GM19324 (cell line): Measurements from ENCODE around the gene HECTD4.
"Not testable (repeated sequence)": the region's sequence is repeated elsewhere in the genome, so short reads cannot be mapped to it uniquely, and the experiment has no call there.

Experiments
- ATAC-seq: cut with Tn5 transposase; IDR thresholded peaks from one replicate; pipeline ENCODE4 v1.9.1; 2021; ENCODE audit warnings: mild to moderate bottlenecking, moderate library complexity; ENCODE audit not compliant: unreplicated experiment, low FRiP score

HECTD4 gene

DNA sequence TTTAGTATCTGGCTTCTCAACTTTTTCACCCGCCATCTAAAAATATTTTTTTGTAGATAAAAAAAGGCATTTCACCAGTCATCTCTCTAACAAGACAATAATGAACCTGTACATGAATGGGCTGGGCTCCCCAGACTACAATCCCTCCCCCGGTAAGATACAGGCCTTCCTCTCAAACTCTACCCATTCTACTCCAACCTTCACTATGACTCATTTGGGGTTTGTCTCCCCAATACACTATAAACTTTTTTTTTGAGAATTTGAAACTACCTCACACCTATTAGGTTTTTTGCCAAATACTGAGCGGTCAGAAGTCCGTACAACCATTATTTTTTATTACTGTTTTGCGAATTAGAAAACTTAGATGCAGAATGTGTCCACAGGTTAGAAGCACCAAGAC, 26.4 kb upstream of the HECTD4 start:
- no peak for ATAC-seq

GRCh38 chr12:112407683-112408082, 25.5 kb upstream of the HECTD4 start:
- ATAC-seq, result not testable (repeated sequence)

DNA sequence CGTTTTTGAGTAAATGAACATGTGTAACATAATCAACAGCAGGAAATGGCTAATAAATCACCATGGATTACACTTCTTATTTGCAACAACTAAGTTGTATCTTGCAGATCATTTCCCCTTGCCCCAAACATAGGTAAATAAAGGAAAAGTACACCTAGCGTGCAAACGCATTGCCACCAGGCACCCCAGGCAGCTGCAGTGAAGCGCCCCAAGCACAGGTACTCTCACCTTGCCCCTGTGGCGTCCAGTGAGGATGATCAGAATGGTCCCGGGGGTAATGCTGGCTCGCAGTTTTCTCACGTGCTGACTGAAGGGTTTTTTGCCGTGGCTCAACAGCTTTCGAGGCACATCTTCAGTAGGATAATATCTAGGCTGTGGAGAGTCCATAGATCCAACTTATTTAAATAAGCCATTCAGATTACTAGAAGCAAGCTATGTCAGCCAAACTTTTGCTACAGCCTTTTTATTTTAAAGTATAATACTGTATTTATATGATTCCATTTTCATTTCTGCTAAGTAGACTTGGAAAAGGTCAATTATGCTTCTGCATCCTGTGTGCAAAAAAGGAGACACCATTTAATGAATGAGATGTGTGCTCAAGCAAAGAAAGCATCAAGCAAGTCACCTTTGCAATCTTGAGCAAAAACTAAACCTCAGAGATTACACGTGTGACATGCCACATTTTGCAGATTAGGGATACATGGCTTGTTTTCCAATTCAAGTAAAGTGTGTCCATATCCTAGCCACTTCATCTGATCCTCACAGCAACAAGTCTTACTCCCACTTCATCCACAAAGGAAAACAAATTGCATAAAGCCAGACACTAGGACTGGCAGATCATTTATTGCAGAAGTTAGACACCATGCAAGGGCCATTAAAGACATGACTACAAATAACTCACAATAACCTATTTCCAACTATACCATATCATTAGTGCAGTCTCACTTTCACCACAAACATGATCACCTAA, 24.6 kb upstream of the HECTD4 start:
- ATAC-seq, result no peak

DNA sequence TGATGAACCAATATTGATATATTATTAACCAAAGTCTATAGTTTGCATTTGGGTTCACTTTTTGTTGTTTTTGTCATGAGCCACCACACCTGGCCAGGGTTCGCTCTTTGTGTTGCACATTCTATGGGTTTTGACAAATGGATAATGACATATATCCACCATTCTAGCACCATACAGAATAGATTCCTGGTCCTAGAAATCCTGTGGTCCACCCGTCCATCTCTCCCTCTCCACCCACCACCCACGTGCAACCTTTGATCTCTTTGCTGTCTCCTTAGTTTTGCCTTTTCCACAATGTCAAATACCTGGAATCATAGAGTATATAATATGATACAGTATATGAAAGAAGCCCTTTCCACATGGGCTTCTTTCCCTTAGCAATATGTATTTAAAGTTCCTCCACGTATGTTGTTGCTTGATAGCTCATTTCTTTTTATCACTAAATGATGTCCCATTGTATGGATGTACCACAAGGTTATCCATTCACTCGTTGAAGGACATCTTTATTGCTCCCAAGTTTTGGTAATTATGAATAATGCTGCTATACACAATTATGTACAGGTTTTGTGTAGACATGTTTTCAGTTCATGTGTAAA, 19.8 kb upstream of the HECTD4 start:
- ATAC-seq, result no peak

GRCh38 chr12:112401054-112401453, 18.8 kb upstream of the HECTD4 start:
- ATAC-seq, result no peak

- ATAC-seq, result no peak
These were observed 11.1 kb upstream of the HECTD4 start for GRCh38 chr12:112393328-112393727.

DNA sequence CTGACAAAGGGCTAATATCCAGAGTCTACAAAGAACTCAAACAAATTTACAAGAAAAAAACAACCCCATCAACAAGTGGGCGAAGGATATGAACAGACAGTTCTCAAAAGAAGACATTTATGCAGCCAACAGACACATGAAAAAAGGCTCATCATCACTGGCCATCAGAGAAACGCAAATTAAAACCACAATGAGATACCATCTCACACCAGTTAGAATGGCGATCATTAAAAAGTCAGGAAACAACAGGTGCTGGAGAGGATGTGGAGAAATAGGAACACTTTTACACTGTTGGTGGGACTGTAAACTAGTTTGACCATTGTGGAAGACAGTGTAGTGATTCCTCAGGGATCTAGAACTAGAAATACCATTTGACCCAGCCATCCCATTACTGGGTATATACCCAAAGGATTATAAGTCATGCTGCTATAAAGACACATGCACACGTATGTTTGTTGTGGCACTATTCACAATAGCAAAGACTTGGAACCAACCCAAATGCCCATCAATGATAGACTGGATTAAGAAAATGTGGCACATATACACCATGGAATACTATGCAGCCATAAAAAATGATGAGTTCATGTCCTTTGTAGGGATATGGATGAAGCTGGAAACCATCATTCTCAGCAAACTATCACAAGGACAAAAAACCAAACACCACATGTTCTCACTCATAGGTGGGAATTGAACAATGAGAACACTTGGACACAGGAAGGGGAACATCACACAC, 7.9 kb upstream of the HECTD4 start:
- not testable (repeated sequence) for ATAC-seq

- ATAC-seq, result no peak
These were observed 7.0 kb upstream of the HECTD4 start for GRCh38 chr12:112389228-112389627.

DNA sequence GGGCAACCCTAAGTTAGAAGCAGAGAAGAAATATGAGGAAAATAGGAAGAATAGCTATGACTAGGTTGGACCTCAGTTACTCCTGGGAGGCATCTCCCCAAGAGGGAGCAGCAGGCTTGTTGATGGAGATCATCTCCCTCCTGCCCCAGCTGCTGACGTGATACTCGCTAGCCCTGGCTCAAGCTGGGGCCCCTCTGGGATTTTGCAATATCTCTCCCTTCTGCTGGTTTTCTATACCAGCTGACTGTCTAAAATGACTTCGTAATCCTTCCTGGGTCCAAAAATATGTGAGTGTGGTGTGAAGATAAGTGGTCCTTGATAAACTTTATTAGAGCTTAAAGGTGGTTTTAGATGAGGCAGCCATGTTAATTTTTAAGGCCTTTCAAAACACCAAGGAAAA, 4.5 kb upstream of the HECTD4 start:
- ATAC-seq, result no peak

DNA sequence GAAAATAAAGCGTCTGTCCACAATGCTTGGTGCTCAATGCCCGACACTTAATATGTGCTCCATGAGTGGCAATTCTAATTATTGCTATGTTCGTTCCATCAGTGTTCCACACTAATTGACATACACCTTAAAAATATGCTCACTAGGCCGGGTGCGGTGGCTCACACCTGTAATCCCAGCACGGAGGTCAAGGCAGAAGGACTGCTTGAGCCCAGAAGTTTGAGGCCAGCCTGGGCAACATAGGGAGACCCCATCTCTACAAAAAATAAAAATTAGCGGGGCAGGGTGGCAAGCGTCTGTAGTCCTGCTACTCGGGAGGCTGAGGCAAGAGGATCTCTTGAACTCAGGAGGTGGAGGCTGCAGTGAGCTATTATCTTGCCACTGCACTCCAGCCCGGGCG, 635 bp upstream of the HECTD4 start:
- ATAC-seq, result no peak

DNA sequence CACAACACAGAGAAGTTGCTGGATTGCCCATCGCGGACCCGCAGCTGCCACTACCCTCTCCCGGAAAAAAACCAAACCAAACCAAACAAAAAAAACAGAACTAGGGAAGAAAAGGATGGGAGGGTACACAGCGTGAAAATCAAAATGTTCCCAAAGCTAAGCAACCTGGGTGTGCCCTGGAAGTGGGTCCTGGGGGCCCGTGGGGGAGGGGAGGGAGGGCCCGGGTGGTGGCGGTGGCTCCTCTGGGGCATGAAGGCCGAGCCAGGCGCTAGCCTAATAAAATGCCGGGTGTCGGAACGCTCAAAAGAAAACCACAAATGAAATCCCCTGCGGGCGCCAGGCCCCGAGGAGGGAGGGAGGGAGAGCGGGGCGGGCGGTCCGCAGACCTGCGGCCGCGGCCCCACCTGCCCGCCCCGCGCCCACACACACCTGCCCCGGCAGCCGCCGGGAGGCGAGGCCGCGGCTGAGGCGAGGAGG, 787 bp downstream of the HECTD4 start:
- ATAC-seq, result peak; percentile 43

DNA sequence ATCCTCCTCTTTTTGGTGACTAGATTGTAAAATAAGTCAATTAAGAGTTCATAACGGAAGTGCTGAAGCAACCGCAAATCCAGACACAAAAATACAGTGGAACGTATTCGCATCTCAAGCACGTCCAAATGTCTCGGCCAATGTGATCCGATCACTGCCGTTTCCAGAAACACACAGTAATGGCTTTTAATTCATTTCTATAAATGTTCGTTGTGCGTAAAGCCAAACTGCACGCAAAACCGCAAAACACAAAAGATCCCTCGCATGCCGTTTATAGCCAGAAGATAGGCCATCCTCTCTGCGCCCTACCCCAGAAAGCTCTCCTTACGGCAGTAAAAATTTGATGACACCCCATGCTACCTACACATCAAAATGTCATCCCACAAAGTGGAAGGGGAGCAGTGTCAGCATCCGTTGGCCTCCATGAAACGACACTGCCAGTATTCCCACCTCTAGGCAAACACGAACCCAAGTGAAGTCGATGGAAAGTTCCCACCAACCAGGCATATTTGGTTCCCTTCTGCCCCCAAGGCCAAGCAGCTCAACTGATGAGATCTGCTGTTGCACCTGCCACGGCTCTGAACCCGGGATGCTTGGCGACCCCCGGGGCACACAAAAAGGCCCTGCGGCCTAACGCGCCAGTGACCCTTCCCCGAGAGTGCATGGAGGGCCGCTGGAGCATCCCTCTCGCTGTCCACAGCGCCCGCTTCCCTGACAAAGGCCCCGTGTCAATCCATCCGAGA, 1.4 kb downstream of the HECTD4 start:
- ATAC-seq, result no peak

GRCh38 chr12:112375105-112375504, 7.1 kb downstream of the HECTD4 start:
- ATAC-seq, result no peak

DNA sequence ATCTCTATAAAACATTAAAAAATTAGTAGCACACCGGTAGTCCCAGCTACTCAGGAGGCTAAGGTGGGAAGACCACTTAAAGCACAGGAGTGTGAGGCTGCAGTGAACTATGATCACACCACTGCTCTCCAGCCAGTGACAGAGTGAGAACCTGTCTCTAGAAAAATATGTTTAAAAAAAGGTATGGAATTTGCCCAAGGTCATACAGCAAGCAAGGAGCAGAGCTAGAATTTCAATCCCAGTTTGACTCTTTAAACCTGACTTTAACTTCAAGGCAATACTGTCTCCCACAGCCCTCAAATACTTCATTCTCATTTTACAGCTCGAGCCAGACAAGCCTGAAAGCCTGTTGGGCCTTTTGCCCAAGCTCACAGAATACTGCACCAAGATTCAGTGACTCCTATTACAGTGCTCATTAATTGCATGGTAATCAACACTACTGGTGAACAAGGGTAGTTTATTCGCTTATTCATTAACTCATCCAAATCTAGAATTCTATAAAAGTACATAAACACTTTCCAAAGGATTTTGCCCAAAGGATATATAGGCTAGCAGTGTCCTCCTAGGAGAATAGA, 8.0 kb downstream of the HECTD4 start:
- no peak for ATAC-seq

DNA sequence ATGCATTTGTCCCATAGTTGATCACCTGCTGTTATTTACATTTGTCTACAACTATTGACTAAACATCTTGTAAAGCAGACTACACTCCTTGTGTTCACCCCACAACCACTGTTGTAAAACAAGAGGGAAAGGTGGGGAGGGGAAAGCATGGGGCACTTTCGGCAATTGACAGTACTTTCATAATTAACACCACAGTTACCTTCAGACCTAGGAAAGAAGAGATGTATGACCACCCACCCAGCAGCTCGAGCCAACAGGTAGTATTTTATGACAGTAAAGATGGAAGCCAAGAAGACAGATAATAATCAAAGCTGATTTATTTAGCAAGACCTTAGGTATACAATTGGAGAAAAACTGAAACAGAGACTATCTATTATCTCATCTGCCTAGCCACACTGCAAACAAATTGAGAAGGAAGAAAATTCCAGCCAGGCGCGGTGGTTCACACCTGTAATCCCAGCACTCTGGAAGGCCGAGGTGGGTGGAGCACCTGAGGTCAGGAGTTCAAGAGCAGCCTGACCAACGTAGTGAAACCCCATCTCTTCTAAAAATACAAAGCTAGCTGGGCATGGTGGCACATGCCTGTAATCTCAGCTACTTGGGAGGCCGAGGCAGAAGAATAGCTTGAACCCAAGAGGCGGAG, 11.2 kb downstream of the HECTD4 start:
- ATAC-seq, result no peak

- ATAC-seq, result no peak
These were observed 12.0 kb downstream of the HECTD4 start for GRCh38 chr12:112370199-112370598.

GRCh38 chr12:112368856-112369255, 13.4 kb downstream of the HECTD4 start:
- no peak for ATAC-seq

GRCh38 chr12:112367965-112368364, 14.3 kb downstream of the HECTD4 start:
- ATAC-seq, result no peak

DNA sequence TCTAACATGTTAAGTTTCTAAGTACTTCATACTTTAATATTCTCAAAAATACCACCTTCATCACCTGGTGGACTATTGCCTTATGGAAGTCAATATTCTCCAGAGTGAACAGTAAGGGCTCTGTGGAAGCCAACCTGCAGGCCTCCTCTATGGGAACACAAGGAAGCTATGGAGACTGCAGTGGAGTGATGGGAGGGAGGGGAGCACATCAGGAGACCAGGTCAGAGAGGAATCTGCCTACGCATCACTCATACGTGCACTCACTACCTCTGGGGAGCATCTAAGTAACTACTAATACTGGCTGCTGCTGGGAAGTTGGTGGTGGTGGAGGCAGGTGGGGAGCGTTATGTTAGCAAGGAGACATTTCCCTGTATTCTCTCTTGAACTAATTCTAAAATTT, 19.9 kb downstream of the HECTD4 start:
- no peak for ATAC-seq

DNA sequence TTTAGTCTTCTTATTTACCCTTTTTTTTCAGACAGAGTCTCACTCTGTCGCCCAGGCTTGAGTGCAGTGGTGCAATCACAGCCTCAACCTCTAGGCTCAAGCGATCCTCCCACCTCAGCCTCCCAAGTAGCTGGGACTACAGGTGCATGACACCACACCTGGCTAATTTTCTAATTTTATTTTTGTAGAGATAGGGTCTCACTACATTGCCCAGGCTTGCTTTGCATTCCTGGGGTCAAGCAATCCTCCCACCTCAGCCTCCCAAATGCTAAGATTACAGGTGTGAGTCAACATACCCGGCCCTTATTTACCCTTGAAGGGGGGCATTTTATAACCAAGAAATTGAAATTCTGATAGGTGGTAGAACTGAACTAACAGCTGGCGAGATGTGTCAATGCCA, 21.0 kb downstream of the HECTD4 start:
- no peak for ATAC-seq
